Vagina (tissue), 2 donors: ENCODE results near the gene USF2.

Source experiments
- POLR2A ChIP-seq, 2 donors: fragments of 450-650 bp; IDR thresholded peaks; one replicate each; pipeline ENCODE4 v1.6.1; 2017; ENCODE audit warnings: antibody characterized with exemption in 2 of 2, mild to moderate bottlenecking in 2 of 2, moderate library complexity in 2 of 2
- TF ChIP-seq, protein P1 (sequence below), 3 experiments: fragments of 450-650 bp in 2 of 3; fragments of 200-600 bp in 1 of 3; sonication (generic) in 1 of 3; IDR thresholded peaks; one replicate each; pipeline ENCODE4 v1.5.1; 2017 to 2019; ENCODE audit warnings: antibody characterized with exemption in 3 of 3, mild to moderate bottlenecking in 2 of 3, moderate library complexity in 2 of 3

DNA sequence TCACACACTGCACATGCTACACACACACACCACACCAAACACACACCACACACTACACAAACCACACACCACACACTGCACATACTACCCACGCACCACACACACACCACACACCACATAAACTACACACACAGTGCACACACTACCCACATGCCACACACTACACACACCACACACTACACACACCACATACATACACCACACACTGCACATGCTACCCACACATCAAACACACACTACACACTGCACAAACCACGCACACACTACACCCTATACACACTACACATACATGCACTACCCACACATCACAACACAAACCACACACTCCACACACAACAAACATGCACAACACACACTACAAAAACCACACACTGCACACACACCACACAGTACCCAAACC lies 29.2 kb downstream of the USF2 start:
- TF ChIP-seq, protein P1, sequence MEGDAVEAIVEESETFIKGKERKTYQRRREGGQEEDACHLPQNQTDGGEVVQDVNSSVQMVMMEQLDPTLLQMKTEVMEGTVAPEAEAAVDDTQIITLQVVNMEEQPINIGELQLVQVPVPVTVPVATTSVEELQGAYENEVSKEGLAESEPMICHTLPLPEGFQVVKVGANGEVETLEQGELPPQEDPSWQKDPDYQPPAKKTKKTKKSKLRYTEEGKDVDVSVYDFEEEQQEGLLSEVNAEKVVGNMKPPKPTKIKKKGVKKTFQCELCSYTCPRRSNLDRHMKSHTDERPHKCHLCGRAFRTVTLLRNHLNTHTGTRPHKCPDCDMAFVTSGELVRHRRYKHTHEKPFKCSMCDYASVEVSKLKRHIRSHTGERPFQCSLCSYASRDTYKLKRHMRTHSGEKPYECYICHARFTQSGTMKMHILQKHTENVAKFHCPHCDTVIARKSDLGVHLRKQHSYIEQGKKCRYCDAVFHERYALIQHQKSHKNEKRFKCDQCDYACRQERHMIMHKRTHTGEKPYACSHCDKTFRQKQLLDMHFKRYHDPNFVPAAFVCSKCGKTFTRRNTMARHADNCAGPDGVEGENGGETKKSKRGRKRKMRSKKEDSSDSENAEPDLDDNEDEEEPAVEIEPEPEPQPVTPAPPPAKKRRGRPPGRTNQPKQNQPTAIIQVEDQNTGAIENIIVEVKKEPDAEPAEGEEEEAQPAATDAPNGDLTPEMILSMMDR (IDR thresholded peaks at IDR 0.05), result no peak
- TF ChIP-seq POLR2A (IDR thresholded peaks at IDR 0.05), result no peak
